Common myeloid progenitor, CD34-positive (primary cell): ENCODE results near the gene TOM1L2.
"Not testable (repeated sequence)": the region's sequence is repeated elsewhere in the genome, so short reads cannot be mapped to it uniquely, and the experiment has no call there.

Experiments
- CTCF ChIA-PET: fragments of 350-600 bp; sonication (Branson Sonifier 250); formaldehyde crosslinking; loops from one replicate; lab custom pipeline; 2021; ENCODE audit warnings: antibody characterized with exemption; lab: Charles Lee
- POLR2A ChIA-PET: fragments of 350-600 bp; sonication (Branson Sonifier 250); formaldehyde crosslinking; loops from one replicate; lab custom pipeline; 2021; ENCODE audit warnings: antibody characterized with exemption; lab: Charles Lee
- DNase-seq, 3 donors: peaks; one replicate each; pipeline versions ENCODE4 v3.0.0 to v3.0.0-alpha.2; 2013
- H3K27ac ChIP-seq, 2 experiments: 1 replicate in 1 of 2; 2 replicates in 1 of 2; pipeline ENCODE4 v1.7.0; 2013; ENCODE audit warnings: inconsistent platforms in 2 of 2, low read length in 2 of 2, mild to moderate bottlenecking in 2 of 2, low read depth in 1 of 2, moderate library complexity in 1 of 2; ENCODE audit not compliant: severe bottlenecking in 2 of 2, insufficient read depth in 1 of 2, poor library complexity in 1 of 2
- H3K27me3 ChIP-seq, 5 experiments: replicated peaks in 2 of 5; 1 replicate in 3 of 5; 2 replicates in 2 of 5; pipeline versions ENCODE4 v1.6.1 to v1.7.0; 2013; ENCODE audit warnings: low read length in 4 of 5, mild to moderate bottlenecking in 2 of 5, moderate library complexity in 2 of 5, inconsistent platforms in 1 of 5; ENCODE audit not compliant: insufficient read depth in 5 of 5, control insufficient read depth in 4 of 5
- H3K36me3 ChIP-seq, 4 experiments: 1 replicate in 2 of 4; 2 replicates in 2 of 4; pipeline versions ENCODE4 v1.6.1 to v1.7.0; 2013; ENCODE audit warnings: low read length in 3 of 4, control low read depth in 1 of 4, mild to moderate bottlenecking in 1 of 4; ENCODE audit not compliant: control insufficient read depth in 4 of 4, insufficient read depth in 4 of 4
- H3K4me1 ChIP-seq, 4 experiments: 1 replicate in 3 of 4; 2 replicates in 1 of 4; pipeline versions ENCODE4 v1.6.1 to v1.7.1; 2013; ENCODE audit warnings: low read length in 3 of 4, mild to moderate bottlenecking in 3 of 4, control low read depth in 1 of 4, inconsistent platforms in 1 of 4, moderate library complexity in 1 of 4; ENCODE audit not compliant: control insufficient read depth in 4 of 4, insufficient read depth in 4 of 4; ENCODE audit errors: control extremely low read depth in 1 of 4
- H3K4me3 ChIP-seq, 7 experiments: 1 replicate in 4 of 7; 2 replicates in 3 of 7; pipeline versions ENCODE4 v1.5.1 to v1.7.0; 2013; ENCODE audit warnings: mild to moderate bottlenecking in 7 of 7, low read length in 6 of 7, moderate library complexity in 6 of 7, inconsistent platforms in 2 of 7, low read depth in 2 of 7, control low read depth in 1 of 7; ENCODE audit not compliant: insufficient read depth in 4 of 7, control insufficient read depth in 1 of 7; ENCODE audit errors: extremely low read depth in 1 of 7
- H3K9me3 ChIP-seq, 5 experiments: 1 replicate in 4 of 5; 2 replicates in 1 of 5; pipeline versions ENCODE4 v1.6.1 to v1.7.1; 2013; ENCODE audit warnings: low read length in 4 of 5, mild to moderate bottlenecking in 2 of 5, inconsistent platforms in 1 of 5, low read depth in 1 of 5, moderate library complexity in 1 of 5; ENCODE audit not compliant: control insufficient read depth in 4 of 5, insufficient read depth in 2 of 5; ENCODE audit errors: control extremely low read depth in 1 of 5
- WGBS: methylation state at CpG from one replicate; pipeline ENCODE4 v1.1.5; 2013; ENCODE audit not compliant: insufficient coverage; 5-methylcytosine and 5-hydroxymethylcytosine counted together

The TOM1L2 gene

GRCh38 chr17:17941015-17941414 is 31.2 kb downstream of the TOM1L2 start:
- Histone ChIP-seq H3K4me3 (no peak overlapping the region), H3K4me1 (peaks cover 0 to 12% (median 6%) of the 10 kb centered on the region in 4 experiments), H3K27ac (no peak overlapping the region), H3K9me3 (no peaks in the 10 kb centered on the region), H3K36me3 (no peaks in the 10 kb centered on the region), H3K27me3 (no peaks in the 10 kb centered on the region)
- no peak for DNase-seq
- ChIA-PET POLR2A (no interaction called here), CTCF (no interaction called here)
- 96% methylated on average over 4 of the region's 5 CpGs for WGBS

GRCh38 chr17:17940441-17940911 is 31.7 kb downstream of the TOM1L2 start:
- no peaks in the 10 kb centered on the region for H3K36me3 ChIP-seq
- H3K27me3 ChIP-seq = no peaks in the 10 kb centered on the region
- 91% methylated on average over 3 of the region's 3 CpGs for WGBS
- H3K27ac ChIP-seq = no peak overlapping the region
- peaks cover 0 to 17% (median 9%) of the 10 kb centered on the region in 4 experiments for H3K4me1 ChIP-seq
- no peaks in the 10 kb centered on the region for H3K9me3 ChIP-seq
- no peak for DNase-seq
- ChIA-PET POLR2A (no interaction called here), CTCF (no interaction called here)
- no peak overlapping the region for H3K4me3 ChIP-seq

- H3K36me3 ChIP-seq, DNase-seq, H3K27ac ChIP-seq, CTCF ChIA-PET, H3K9me3 ChIP-seq, H3K27me3 ChIP-seq, POLR2A ChIA-PET, H3K4me3 ChIP-seq: not testable (repeated sequence)
- peaks cover 4 to 22% (median 14%) of the 10 kb centered on the region in 4 experiments for H3K4me1 ChIP-seq
- 100% methylated on average over 4 of the region's 7 CpGs for WGBS
Measured at GRCh38 chr17:17939941-17940340, 32.3 kb downstream of the TOM1L2 start.

DNA sequence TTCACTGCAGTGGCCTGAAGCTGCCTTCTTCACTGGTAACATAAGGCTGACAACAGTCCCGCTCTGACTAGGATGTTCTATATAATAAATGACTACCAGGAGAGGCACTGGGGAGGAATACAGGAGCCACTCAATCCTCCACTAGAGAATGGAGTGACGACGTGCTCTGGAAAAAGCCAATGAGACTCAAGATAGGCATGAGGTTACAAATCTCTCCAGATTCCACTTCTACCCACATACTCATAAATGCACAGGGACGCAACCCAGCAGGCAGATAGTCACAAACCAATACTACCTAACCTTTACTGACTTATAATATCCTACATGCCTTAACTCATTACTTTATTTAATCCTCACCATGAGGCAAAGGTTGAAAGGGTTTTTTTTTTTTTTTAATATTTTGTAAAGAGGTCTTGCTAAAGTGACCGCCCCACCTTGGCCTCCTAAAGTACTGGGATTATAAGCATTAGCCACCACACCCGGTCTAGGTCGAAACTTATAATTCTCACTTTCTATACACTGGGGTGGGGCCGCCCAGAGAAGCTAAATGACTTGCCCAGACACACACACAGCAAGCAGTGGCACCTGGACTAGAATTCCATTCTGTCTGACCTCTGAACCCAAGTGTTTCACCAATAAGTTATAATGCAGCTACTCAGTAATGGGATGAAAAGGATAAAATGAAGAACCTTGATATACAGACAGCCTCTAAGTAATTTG is 33.7 kb downstream of the TOM1L2 start:
- ChIA-PET CTCF (interaction anchor here (0.9 kb wide), 1 partner anchor 8 kb away, joined by 4 read pairs; no protein-coding TSS in a partner anchor), POLR2A (interaction anchor here (0.5 kb wide), 1 partner anchor 16 kb away, joined by 5 read pairs; no protein-coding TSS in a partner anchor)
- no peak overlapping the region for H3K27ac ChIP-seq
- no peak overlapping the region for H3K4me3 ChIP-seq
- H3K9me3 ChIP-seq = no peaks in the 10 kb centered on the region
- 94% methylated on average over 6 of the region's 8 CpGs for WGBS
- no peaks in the 10 kb centered on the region for H3K27me3 ChIP-seq
- no peaks in the 10 kb centered on the region for H3K36me3 ChIP-seq
- no peak for DNase-seq
- H3K4me1 ChIP-seq = peaks cover 4 to 26% (median 18%) of the 10 kb centered on the region in 4 experiments

- H3K27me3 ChIP-seq = no peaks in the 10 kb centered on the region
- POLR2A ChIA-PET = no interaction called here
- CTCF ChIA-PET = interaction anchor here (0.9 kb wide), 1 partner anchor 9 kb away, joined by 4 read pairs; no protein-coding TSS in a partner anchor
- peaks cover 4 to 22% (median 15%) of the 10 kb centered on the region in 4 experiments for H3K4me1 ChIP-seq
- H3K27ac ChIP-seq = no peak overlapping the region
- no peak for DNase-seq
- 94% methylated on average over 4 of the region's 5 CpGs for WGBS
- no peaks in the 10 kb centered on the region for H3K9me3 ChIP-seq
- H3K36me3 ChIP-seq = no peaks in the 10 kb centered on the region
- H3K4me3 ChIP-seq = no peak overlapping the region
Measured at GRCh38 chr17:17937958-17938357, 34.2 kb downstream of the TOM1L2 start.

DNA sequence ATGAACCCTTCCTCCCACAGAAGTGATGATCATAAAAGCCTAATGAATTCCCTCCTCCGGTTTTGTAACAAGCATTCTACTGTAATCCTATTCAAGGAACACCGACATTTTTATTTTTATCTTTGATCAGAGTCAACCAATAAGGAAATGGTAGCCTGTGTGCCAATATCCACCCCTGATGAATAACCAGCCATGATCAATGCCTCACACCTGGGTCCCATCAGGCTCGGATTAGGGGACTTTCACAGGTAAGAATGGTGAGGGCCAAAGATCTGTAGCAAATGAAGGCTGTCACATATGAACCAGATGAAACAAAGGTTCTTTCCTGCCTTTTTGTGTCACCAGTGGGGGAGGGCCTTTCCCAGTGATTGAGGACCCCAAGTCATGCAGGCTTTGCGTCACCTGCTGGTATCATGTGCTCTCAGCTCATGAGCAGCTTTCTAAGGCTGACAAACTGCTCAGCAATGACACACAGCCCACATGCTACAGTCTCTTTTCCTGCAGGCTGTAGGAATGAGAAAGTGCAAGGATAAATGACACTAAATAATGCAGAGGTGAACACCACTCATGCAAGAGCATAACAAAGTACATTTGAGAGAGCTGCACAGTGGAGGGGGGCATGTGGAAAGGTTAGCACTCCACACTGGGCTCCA is 34.9 kb downstream of the TOM1L2 start:
- H3K27ac ChIP-seq = no peak overlapping the region
- no peak overlapping the region for H3K4me3 ChIP-seq
- DNase-seq = no peak
- POLR2A ChIA-PET = no interaction called here
- no peaks in the 10 kb centered on the region for H3K27me3 ChIP-seq
- no peaks in the 10 kb centered on the region for H3K36me3 ChIP-seq
- CTCF ChIA-PET = interaction anchor here (0.9 kb wide), 1 partner anchor 9 kb away, joined by 4 read pairs; no protein-coding TSS in a partner anchor
- 100% methylated on average over 4 of the region's 4 CpGs for WGBS
- H3K4me1 ChIP-seq = peaks cover 4 to 22% (median 15%) of the 10 kb centered on the region in 4 experiments
- no peaks in the 10 kb centered on the region for H3K9me3 ChIP-seq
